ENCODE data around the gene MTSS2.
"Not testable (repeated sequence)": the region's sequence is repeated elsewhere in the genome, so short reads cannot be mapped to it uniquely, and the experiment has no call there.

The MTSS2 gene

DNA sequence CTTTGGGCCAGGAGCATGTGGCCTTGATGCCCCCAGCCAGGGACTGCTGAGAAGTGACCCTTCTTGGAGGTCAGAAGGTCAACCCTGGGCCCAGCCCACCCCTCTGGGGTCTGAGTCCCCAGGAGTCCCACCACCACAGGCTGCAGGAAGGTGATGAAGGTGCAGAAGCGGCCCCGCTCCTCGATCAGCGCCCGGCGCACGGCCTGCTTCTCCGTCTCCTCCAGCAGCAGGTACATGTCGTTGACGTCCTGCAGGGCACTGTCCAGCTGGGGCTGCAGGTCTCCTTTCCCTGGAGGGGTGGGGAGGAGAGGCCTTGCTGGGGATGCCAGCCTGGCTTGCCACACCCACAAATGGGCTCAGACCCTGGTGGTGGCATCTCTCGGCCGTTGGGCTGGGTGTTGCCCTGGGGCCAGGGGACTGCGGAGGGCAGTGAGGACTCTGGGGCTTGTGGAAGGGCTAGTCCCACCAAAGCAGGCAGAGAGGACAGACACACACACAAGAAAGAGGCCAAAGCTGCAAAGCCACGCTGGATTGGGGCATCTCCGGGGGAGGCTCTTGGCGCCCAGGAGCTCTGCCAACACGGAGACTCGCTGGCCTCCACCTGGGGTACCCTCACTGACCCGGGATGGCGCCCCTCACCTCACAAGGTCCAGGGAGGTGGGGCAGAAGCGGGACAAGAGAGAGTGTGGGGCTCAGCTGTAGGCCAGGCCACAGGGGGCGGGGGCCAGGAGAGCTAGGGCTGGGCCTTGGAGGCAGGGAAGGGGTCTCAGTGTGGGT is 7.5 kb downstream of the MTSS2 start:
- in situ Hi-C loops (cut with MboI; ENCODE audit: low pct_unique_long_range_greater_than_20kb, low sequenced_read_pairs, unreplicated experiment) = no loop called here
- TF ChIP-seq, protein P1, sequence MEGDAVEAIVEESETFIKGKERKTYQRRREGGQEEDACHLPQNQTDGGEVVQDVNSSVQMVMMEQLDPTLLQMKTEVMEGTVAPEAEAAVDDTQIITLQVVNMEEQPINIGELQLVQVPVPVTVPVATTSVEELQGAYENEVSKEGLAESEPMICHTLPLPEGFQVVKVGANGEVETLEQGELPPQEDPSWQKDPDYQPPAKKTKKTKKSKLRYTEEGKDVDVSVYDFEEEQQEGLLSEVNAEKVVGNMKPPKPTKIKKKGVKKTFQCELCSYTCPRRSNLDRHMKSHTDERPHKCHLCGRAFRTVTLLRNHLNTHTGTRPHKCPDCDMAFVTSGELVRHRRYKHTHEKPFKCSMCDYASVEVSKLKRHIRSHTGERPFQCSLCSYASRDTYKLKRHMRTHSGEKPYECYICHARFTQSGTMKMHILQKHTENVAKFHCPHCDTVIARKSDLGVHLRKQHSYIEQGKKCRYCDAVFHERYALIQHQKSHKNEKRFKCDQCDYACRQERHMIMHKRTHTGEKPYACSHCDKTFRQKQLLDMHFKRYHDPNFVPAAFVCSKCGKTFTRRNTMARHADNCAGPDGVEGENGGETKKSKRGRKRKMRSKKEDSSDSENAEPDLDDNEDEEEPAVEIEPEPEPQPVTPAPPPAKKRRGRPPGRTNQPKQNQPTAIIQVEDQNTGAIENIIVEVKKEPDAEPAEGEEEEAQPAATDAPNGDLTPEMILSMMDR (IDR thresholded peaks at IDR 0.05; ENCODE audit: extremely low read depth, insufficient read depth, missing control alignments) = no peak
- no peak for DNase-seq (ENCODE audit: low spot score)

DNA sequence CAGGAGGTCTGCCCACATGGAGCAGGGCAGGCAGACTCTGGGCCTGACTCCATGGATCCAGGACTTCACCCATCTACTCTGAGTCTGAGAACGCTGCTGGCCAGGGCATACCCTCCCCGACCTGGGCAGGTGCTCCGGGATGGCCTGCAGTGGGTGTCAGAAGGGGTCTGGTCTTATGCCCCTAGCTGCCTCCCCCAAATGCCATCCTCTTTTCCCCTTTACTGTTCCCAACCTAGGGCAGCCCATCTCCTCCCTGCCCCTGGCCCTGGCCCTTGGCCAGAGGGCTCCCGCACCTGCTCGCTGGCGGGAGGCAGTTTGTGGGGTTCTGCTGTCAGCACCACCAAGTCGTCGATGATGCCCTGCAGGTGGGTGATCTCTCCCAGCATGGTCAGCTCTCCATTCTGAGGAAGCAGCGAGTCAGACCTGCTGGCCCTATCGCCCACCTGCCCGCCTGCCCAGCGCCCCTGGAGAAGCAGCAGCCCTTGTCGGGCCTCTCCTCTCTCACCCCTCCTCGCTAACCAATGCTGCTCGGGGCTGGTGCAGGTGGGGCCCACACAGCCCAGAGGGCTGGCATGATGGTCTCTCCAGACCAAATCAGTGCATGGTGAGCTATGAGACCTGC is 8.2 kb downstream of the MTSS2 start:
- in situ Hi-C loops (cut with MboI; ENCODE audit: low pct_unique_long_range_greater_than_20kb, low sequenced_read_pairs, unreplicated experiment) = no loop called here
- TF ChIP-seq, protein P1 (IDR thresholded peaks at IDR 0.05; ENCODE audit: extremely low read depth, insufficient read depth, missing control alignments) = no peak
- no peak for DNase-seq (ENCODE audit: low spot score)

DNA sequence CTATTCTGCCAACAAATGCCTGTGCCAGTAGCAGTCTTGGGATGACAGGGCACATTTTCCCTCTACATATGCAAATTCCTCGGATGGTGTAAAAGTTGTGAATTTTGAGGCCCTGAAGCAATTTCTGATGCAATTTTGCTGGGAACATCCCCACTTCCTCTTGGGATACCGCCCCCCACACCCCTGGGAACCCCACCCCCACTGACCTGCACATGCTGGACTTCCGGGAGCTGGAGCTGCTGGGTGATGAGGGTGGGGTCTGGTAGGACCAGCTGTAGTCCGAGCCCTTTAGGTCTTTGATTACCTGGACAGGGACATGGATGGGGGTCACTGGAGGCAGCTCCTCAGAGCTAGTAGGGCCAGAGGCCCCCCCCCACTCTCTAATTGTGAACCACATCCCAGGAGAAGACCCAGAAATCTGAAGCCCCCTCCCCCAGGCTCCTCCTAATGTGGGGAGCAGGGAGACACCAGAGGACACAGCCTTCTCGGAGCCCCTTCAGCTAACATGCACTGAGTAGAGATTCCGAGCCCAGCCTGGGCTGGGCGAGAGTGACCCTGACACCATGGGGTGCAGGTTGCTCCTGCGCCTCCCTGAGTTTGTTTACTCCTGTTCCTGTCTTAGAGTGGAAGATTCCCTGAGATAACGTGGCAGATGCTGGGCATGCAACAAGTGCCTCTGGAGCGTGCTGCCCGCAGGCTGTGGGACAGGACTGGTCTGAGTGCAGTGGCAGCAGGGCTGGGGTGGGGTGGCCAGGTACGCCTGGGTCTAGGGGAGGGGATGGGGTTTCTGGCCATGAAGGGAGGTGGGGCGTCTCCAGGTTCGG is 9.0 kb downstream of the MTSS2 start:
- in situ Hi-C loops (cut with MboI; ENCODE audit: low pct_unique_long_range_greater_than_20kb, low sequenced_read_pairs, unreplicated experiment) = no loop called here
- no peak for DNase-seq (ENCODE audit: low spot score)
- TF ChIP-seq, protein P1 (IDR thresholded peaks at IDR 0.05; ENCODE audit: extremely low read depth, insufficient read depth, missing control alignments) = no peak

DNA sequence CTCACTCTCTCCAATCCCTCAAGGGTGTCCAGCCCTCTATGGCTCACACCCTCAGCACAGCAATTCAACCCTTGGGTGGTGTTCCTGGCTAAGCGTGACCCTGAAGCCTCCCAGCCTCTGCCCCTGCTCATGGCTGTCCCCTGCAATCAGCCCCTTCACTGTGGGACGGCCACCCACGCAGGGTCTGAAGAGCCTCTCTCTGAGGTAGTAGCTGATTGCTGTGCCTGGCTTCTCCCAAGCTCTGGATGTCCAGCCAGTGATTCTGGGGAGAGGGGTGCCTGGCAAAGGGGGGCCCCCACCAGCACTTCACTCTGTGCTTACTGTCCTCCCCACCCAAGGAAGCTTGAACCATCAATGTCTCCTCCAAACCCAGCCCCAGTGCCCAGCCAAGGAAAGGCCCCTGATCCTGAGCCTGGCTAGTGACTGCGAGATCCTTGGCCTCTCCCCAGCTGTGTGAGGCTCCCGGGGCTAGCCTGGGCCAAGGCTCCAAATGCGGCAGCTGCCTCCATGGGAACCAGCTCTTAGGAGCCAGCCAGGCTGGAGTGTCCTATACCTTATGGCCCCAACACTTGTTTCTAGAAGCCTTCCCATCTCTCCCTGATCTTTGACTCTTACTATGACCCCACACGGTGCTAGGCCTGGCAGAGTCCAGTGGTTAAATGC is 9.9 kb downstream of the MTSS2 start:
- no peak for DNase-seq (ENCODE audit: low spot score)
- in situ Hi-C loops (cut with MboI; ENCODE audit: low pct_unique_long_range_greater_than_20kb, low sequenced_read_pairs, unreplicated experiment) = no loop called here
- TF ChIP-seq, protein P1 (IDR thresholded peaks at IDR 0.05; ENCODE audit: extremely low read depth, insufficient read depth, missing control alignments) = no peak

DNA sequence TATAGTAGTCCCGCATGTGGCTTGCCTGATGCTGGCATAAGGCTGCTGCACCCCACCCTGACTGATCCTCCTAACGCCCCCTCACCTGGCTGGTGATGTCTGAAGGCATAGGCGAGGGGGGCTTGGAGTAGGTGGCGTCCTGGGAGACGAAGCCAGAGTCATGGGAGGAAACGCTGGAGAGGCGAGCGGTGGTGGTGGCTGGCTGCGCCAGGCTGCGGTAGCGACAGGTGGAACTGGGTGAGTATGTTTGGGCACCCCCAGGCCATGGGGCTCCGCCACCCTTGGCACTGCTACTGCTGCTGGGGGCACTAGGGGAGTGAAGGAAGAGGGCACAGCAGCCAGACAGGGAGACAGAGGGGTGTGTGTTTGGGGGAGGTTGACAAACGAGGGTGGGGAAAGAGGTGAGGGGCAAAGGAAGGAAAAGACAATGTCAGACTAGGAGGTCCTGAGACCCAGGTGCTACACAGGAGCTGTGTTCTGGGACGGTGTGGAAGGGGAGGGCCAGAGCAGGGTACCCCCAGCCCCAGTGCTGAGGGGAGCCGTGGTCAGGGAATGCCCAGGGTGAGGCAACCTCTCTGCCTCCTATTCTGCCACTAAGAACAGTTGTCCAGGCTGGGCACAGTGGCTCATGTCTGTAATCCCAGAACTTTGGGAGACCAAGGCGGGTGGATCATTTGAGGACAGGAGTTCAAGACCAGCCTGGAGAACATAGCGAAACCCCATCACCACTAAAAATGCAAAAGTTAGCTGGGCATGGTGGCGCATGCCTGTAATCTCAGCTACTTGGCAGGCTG is 11.4 kb downstream of the MTSS2 start:
- in situ Hi-C loops (cut with MboI; ENCODE audit: low pct_unique_long_range_greater_than_20kb, low sequenced_read_pairs, unreplicated experiment) = no loop called here
- no peak for DNase-seq (ENCODE audit: low spot score)
- TF ChIP-seq, protein P1 (IDR thresholded peaks at IDR 0.05; ENCODE audit: extremely low read depth, insufficient read depth, missing control alignments) = no peak

DNA sequence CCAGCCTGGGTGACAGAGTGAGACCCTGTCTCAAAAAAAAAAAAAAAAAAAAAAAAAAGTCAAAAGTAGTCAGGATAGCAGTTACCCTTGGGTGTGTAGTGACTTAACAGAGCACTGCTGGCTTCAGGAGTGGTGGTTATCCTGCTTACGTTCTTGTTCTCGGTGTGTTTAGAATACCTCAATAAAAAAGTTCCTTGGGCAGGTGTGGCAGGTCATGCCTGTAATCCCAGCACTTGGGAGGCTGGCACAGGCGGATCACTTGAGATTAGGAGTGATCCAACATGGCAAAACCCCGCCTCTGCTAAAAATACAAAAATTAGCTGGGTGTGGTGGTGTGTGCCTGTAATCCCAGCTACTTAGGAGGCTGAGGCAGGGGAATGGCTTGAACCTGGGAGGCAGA is 14.9 kb downstream of the MTSS2 start:
- in situ Hi-C loops (cut with MboI; ENCODE audit: low pct_unique_long_range_greater_than_20kb, low sequenced_read_pairs, unreplicated experiment); DNase-seq (ENCODE audit: low spot score): not testable (repeated sequence)

Measured in GM13977 (cell line).